Testis (tissue), 3 donors: ENCODE results near the gene KATNB1. TPM values are rescaled to one million over a fixed set of nuclear protein-coding genes. Genes with fewer than 3 reads are reported as not detected.

Experiments
- DNase-seq: peaks from one replicate; pipeline ENCODE4 v3.0.0-alpha.2; 2019
- H3K27ac ChIP-seq, 2 donors: fragments of 200-600 bp; sonication (generic); one replicate each; pipeline ENCODE4 v1.5.1; 2019
- H3K27me3 ChIP-seq: fragments of 200-600 bp; sonication (generic); one replicate; pipeline ENCODE4 v1.5.1; 2019
- H3K36me3 ChIP-seq: fragments of 200-600 bp; sonication (generic); one replicate; pipeline ENCODE4 v1.5.1; 2017; ENCODE audit warnings: low read depth; ENCODE audit errors: missing control alignments
- H3K4me1 ChIP-seq: fragments of 200-600 bp; sonication (generic); one replicate; pipeline ENCODE4 v1.5.1; 2019
- H3K4me3 ChIP-seq, 2 donors: fragments of 200-600 bp; sonication (generic); one replicate each; pipeline ENCODE4 v1.5.1; 2017 to 2019
- H3K9me3 ChIP-seq: fragments of 200-600 bp; sonication (generic); one replicate; pipeline ENCODE4 v1.5.1; 2017
- CTCF ChIP-seq, 3 experiments: fragments of 450-650 bp in 2 of 3; fragments of 200-600 bp in 1 of 3; sonication (generic) in 1 of 3; IDR thresholded peaks; one replicate each; pipeline ENCODE4 v1.5.1; 2016 to 2019; ENCODE audit warnings: antibody characterized with exemption in 3 of 3, mild to moderate bottlenecking in 2 of 3, moderate library complexity in 1 of 3
- POLR2A ChIP-seq: fragments of 450-650 bp; IDR thresholded peaks from one replicate; pipeline ENCODE4 v1.6.1; 2017; ENCODE audit warnings: antibody characterized with exemption, mild to moderate bottlenecking, moderate library complexity
- WGBS, 2 donors: methylation state at CpG; one replicate each; pipeline ENCODE4 v1.1.5; 2018; 5-methylcytosine and 5-hydroxymethylcytosine counted together
- intact Hi-C: fragments of 100-400 bp; cut with DNase I; formaldehyde crosslinking; loops from one replicate; pipeline ENCODE4 v1.15.1; 2023; ENCODE audit warnings: low total_unique reads
- polyA plus RNA-seq: library from polyadenylated mRNA; stranded (reverse); fragments of 350-450 nt; fragmentation: Illumina TruSeq; extraction: RNeasy Lipid Tissue Mini Kit (QIAGEN cat#74804); gene quantifications from one replicate; pipeline ENCODE4 v1.2.3, GENCODE V29; 2014; ENCODE audit warnings: low read depth, low replicate concordance; ENCODE audit not compliant: insufficient read depth
- total RNA-seq, 2 donors: library from RNA; depleted of rRNA; stranded (reverse); fragments of >200 nt; gene quantifications; one replicate each; pipeline ENCODE4 v1.2.3, GENCODE V29; 2016

KATNB1 gene
- total and polyA plus RNA-seq, 3 donors from 2014 or later = 52.7 to 105 (median 53.5) TPM

GRCh38 chr16:57761301-57761700 lies 25.7 kb downstream of the KATNB1 start:
- no peak for DNase-seq
- no peaks in the 10 kb centered on the region for H3K9me3 ChIP-seq
- intact Hi-C loops = loop anchor here (5.0 kb wide), 1 partner anchor 101 kb away; no protein-coding TSS in a partner anchor
- H3K27ac ChIP-seq = no peak overlapping the region
- H3K36me3 ChIP-seq = no peaks in the 10 kb centered on the region
- no peaks in the 10 kb centered on the region for H3K4me1 ChIP-seq
- WGBS, 2 donors = 76 to 77% methylated on average over 9 of the region's 9 CpGs
- no peaks in the 10 kb centered on the region for H3K27me3 ChIP-seq
- H3K4me3 ChIP-seq = no peak overlapping the region
- TF ChIP-seq CTCF (IDR thresholded peaks at IDR 0.05) (no peak), POLR2A (no peak)

GRCh38 chr16:57761957-57762356 lies 26.4 kb downstream of the KATNB1 start:
- DNase-seq = no peak
- Histone ChIP-seq H3K27ac (no peak overlapping the region), H3K36me3 (no peaks in the 10 kb centered on the region), H3K4me1 (no peaks in the 10 kb centered on the region), H3K9me3 (no peaks in the 10 kb centered on the region), H3K27me3 (no peaks in the 10 kb centered on the region), H3K4me3 (no peak overlapping the region)
- intact Hi-C loops = loop anchor here (5.0 kb wide), 1 partner anchor 100 kb away; no protein-coding TSS in a partner anchor
- no peak for TF ChIP-seq POLR2A
- TF ChIP-seq CTCF (IDR thresholded peaks at IDR 0.05) = no peak
- WGBS, 2 donors = 92 to 100% methylated on average over 5 to 12 of the region's 12 CpGs

GRCh38 chr16:57762365-57763040 lies 26.9 kb downstream of the KATNB1 start:
- H3K27ac ChIP-seq = no peak overlapping the region
- intact Hi-C loops = loop anchor here (5.0 kb wide), 1 partner anchor 100 kb away; no protein-coding TSS in a partner anchor
- no peaks in the 10 kb centered on the region for H3K36me3 ChIP-seq
- WGBS, 2 donors = 71 to 76% methylated on average over 14 to 15 of the region's 15 CpGs
- H3K4me3 ChIP-seq = no peak overlapping the region
- no peaks in the 10 kb centered on the region for H3K9me3 ChIP-seq
- DNase-seq = no peak
- no peaks in the 10 kb centered on the region for H3K27me3 ChIP-seq
- H3K4me1 ChIP-seq = no peaks in the 10 kb centered on the region
- TF ChIP-seq POLR2A (no peak), CTCF (IDR thresholded peaks at IDR 0.05) (no peak)

GRCh38 chr16:57763285-57764005 lies 27.9 kb downstream of the KATNB1 start:
- no peaks in the 10 kb centered on the region for H3K4me1 ChIP-seq
- no peaks in the 10 kb centered on the region for H3K36me3 ChIP-seq
- no peaks in the 10 kb centered on the region for H3K27me3 ChIP-seq
- no peak overlapping the region for H3K4me3 ChIP-seq
- no peak overlapping the region for H3K27ac ChIP-seq
- TF ChIP-seq POLR2A (no peak), CTCF (IDR thresholded peaks at IDR 0.05) (no peak)
- WGBS, 2 donors = 86 to 90% methylated on average over 8 to 12 of the region's 14 CpGs
- H3K9me3 ChIP-seq = no peaks in the 10 kb centered on the region
- intact Hi-C loops = loop anchor here (5.0 kb wide), 1 partner anchor 99 kb away; no protein-coding TSS in a partner anchor
- no peak for DNase-seq
